BJ (cell line): ENCODE results near the gene UNC79. TPM values are rescaled to one million over a fixed set of nuclear protein-coding genes. Genes with fewer than 3 reads are reported as not detected.

Experiments
- CTCF ChIA-PET: fragments of 350-600 bp; formaldehyde crosslinking; extraction: SDS; loops from one replicate; lab custom pipeline; 2021; ENCODE audit warnings: antibody characterized with exemption, inconsistent platforms; lab: Yijun Ruan, JAX
- POLR2A ChIA-PET: fragments of 300-600 bp; sonication (Branson Sonifier 250); formaldehyde crosslinking; extraction: SDS; loops from one replicate; lab custom pipeline; 2021; ENCODE audit warnings: antibody characterized with exemption; lab: Charles Lee
- DNase-seq: peaks from one replicate; pipeline ENCODE4 v3.0.0-alpha.2; 2011; ENCODE audit warnings: low read depth
- H3K27me3 ChIP-seq: 2 replicates; pipeline ENCODE4 v1.6.0; 2011; ENCODE audit warnings: low read length; ENCODE audit not compliant: control insufficient read depth, insufficient read depth
- H3K36me3 ChIP-seq: 2 replicates; pipeline ENCODE4 v1.5.1; 2011; ENCODE audit warnings: low read length; ENCODE audit not compliant: control insufficient read depth, insufficient read depth
- H3K4me3 ChIP-seq: 2 replicates; pipeline ENCODE4 v1.5.1; 2011; ENCODE audit warnings: low read depth, mild to moderate bottlenecking, control low read depth, low read length
- CTCF ChIP-seq: IDR thresholded peaks from 2 replicates; pipeline ENCODE4 v1.5.1; 2011; ENCODE audit warnings: low read depth, mild to moderate bottlenecking, control low read depth, inconsistent platforms, low read length, moderate library complexity; ENCODE audit not compliant: insufficient read depth
- polyA plus RNA-seq: library from polyadenylated mRNA; depleted of rRNA; stranded (reverse); fragments of >200 nt; gene quantifications from 2 replicates; pipeline ENCODE4 v1.2.3, GENCODE V29; 2011

UNC79 gene
- polyA plus RNA-seq, 1 experiment: 0.04 TPM

GRCh38 chr14:93663317-93663716 lies 232.6 kb downstream of the UNC79 start:
- H3K27me3 ChIP-seq: no peaks in the 10 kb centered on the region
- DNase-seq: no peak
- CTCF ChIA-PET: interaction anchor here (1.0 kb wide), 1 partner anchor 8 kb away, joined by 4 read pairs; no protein-coding TSS in a partner anchor
- no peak for TF ChIP-seq CTCF
- H3K4me3 ChIP-seq: no peak overlapping the region
- no peaks in the 10 kb centered on the region for H3K36me3 ChIP-seq
- POLR2A ChIA-PET: no interaction called here

GRCh38 chr14:93665169-93665568 lies 234.4 kb downstream of the UNC79 start:
- no peak overlapping the region for H3K4me3 ChIP-seq
- POLR2A ChIA-PET: no interaction called here
- no peaks in the 10 kb centered on the region for H3K36me3 ChIP-seq
- DNase-seq: no peak
- no peak for TF ChIP-seq CTCF
- CTCF ChIA-PET: no interaction called here
- no peaks in the 10 kb centered on the region for H3K27me3 ChIP-seq

- ChIA-PET POLR2A (no interaction called here), CTCF (interaction anchor here (1.5 kb wide), 1 partner anchor 14 kb away, joined by 3 read pairs; no protein-coding TSS in a partner anchor)
- H3K36me3 ChIP-seq: no peaks in the 10 kb centered on the region
- no peaks in the 10 kb centered on the region for H3K27me3 ChIP-seq
- DNase-seq: no peak
- no peak overlapping the region for H3K4me3 ChIP-seq
- no peak for TF ChIP-seq CTCF
These were observed 238.9 kb downstream of the UNC79 start for GRCh38 chr14:93669632-93670031.

GRCh38 chr14:93674343-93674742 lies 243.6 kb downstream of the UNC79 start:
- ChIA-PET POLR2A (no interaction called here), CTCF (interaction anchor here (0.9 kb wide), 1 partner anchor 19 kb away, joined by 3 read pairs; no protein-coding TSS in a partner anchor)

GRCh38 chr14:93675651-93676050 lies 244.9 kb downstream of the UNC79 start:
- no peak for TF ChIP-seq CTCF
- ChIA-PET POLR2A (no interaction called here), CTCF (no interaction called here)
- H3K36me3 ChIP-seq: no peaks in the 10 kb centered on the region
- no peaks in the 10 kb centered on the region for H3K27me3 ChIP-seq
- no peak for DNase-seq
- H3K4me3 ChIP-seq: no peak overlapping the region

More at GRCh38 chr14:93674343-93674742, 243.6 kb downstream of the UNC79 start:
- H3K27me3 ChIP-seq: no peaks in the 10 kb centered on the region
- no peaks in the 10 kb centered on the region for H3K36me3 ChIP-seq
- TF ChIP-seq CTCF: no peak
- no peak overlapping the region for H3K4me3 ChIP-seq
- DNase-seq: no peak
